H9 (cell line): ENCODE data around the gene OTUD4. TPM values are rescaled to one million over a fixed set of nuclear protein-coding genes. Genes with fewer than 3 reads are reported as not detected.
A peak's percentile ranks its signal among the peaks of the same experiment; 100 is the strongest.

Source experiments
- DNase-seq: peaks from one replicate; pipeline ENCODE4 v3.0.0-alpha.2; 2017
- H2AFZ ChIP-seq: one replicate; pipeline ENCODE4 v1.6.1; 2013; ENCODE audit warnings: mild to moderate bottlenecking, low read length, control low read depth, moderate library complexity
- H2AK5ac ChIP-seq: 2 replicates; pipeline ENCODE4 v1.6.1; 2013; ENCODE audit warnings: low read length, control low read depth, mixed read lengths; ENCODE audit not compliant: insufficient read length
- H2BK120ac ChIP-seq: one replicate; pipeline ENCODE4 v1.6.1; 2013; ENCODE audit warnings: low read depth, mild to moderate bottlenecking, low read length, control low read depth, inconsistent platforms; ENCODE audit not compliant: poor library complexity, severe bottlenecking
- H2BK12ac ChIP-seq: 2 replicates; pipeline ENCODE4 v1.6.1; 2013; ENCODE audit warnings: low read length, control low read depth, mixed read lengths, low read depth; ENCODE audit not compliant: insufficient read length
- H2BK15ac ChIP-seq: 2 replicates; pipeline ENCODE4 v1.6.1; 2013; ENCODE audit warnings: low read depth, low read length, control low read depth
- H2BK20ac ChIP-seq: one replicate; pipeline ENCODE4 v1.6.1; 2013; ENCODE audit warnings: low read depth, mild to moderate bottlenecking, low read length, control low read depth, inconsistent platforms; ENCODE audit not compliant: poor library complexity, severe bottlenecking
- H2BK5ac ChIP-seq: 2 replicates; pipeline ENCODE4 v1.6.1; 2013; ENCODE audit warnings: low read length, control low read depth, mixed read lengths; ENCODE audit not compliant: insufficient read length
- H3K14ac ChIP-seq: 2 replicates; pipeline ENCODE4 v1.6.1; 2013; ENCODE audit warnings: low read length, control low read depth; ENCODE audit not compliant: insufficient read depth
- H3K18ac ChIP-seq: 2 replicates; pipeline ENCODE4 v1.6.1; 2013; ENCODE audit warnings: low read depth, mild to moderate bottlenecking, mixed read lengths, low read length, control low read depth; ENCODE audit not compliant: insufficient read length
- H3K23ac ChIP-seq: 2 replicates; pipeline ENCODE4 v1.6.1; 2013; ENCODE audit warnings: low read length, control low read depth, mixed read lengths, low read depth; ENCODE audit not compliant: insufficient read length
- H3K23me2 ChIP-seq: 2 replicates; pipeline ENCODE4 v1.6.1; 2013; ENCODE audit warnings: low read depth, mild to moderate bottlenecking, mixed read lengths, low read length, control low read depth; ENCODE audit not compliant: insufficient read length, poor library complexity, severe bottlenecking
- H3K27ac ChIP-seq: 2 replicates; pipeline ENCODE4 v1.5.1; 2013; ENCODE audit warnings: low read length, control low read depth, mixed read lengths, low read depth; ENCODE audit not compliant: insufficient read length
- H3K27me3 ChIP-seq: 2 replicates; pipeline ENCODE4 v1.6.1; 2013; ENCODE audit warnings: low read length, control low read depth, inconsistent platforms; ENCODE audit not compliant: insufficient read depth
- H3K4ac ChIP-seq: 2 replicates; pipeline ENCODE4 v1.6.1; 2013; ENCODE audit warnings: low read depth, mild to moderate bottlenecking, control low read depth, inconsistent platforms, low read length, moderate library complexity
- H3K4me1 ChIP-seq: 2 replicates; pipeline ENCODE4 v1.6.1; 2013; ENCODE audit warnings: low read length, control low read depth, inconsistent platforms; ENCODE audit not compliant: insufficient read depth
- H3K4me2 ChIP-seq: 2 replicates; pipeline ENCODE4 v1.6.1; 2013; ENCODE audit warnings: low read length, control low read depth, mixed read lengths; ENCODE audit not compliant: insufficient read length, insufficient read depth
- H3K56ac ChIP-seq: 2 replicates; pipeline ENCODE4 v1.6.1; 2013; ENCODE audit warnings: low read depth, mild to moderate bottlenecking, mixed read lengths, low read length, control low read depth; ENCODE audit not compliant: insufficient read length
- H3K79me1 ChIP-seq: 2 replicates; pipeline ENCODE4 v1.6.1; 2013; ENCODE audit warnings: low read depth, mild to moderate bottlenecking, moderate library complexity, low read length, control low read depth, inconsistent platforms; ENCODE audit not compliant: insufficient read depth, poor library complexity, severe bottlenecking
- H3K79me2 ChIP-seq: 2 replicates; pipeline ENCODE4 v1.6.1; 2013; ENCODE audit warnings: low read length, control low read depth, inconsistent platforms; ENCODE audit not compliant: insufficient read depth
- H3K9ac ChIP-seq: 2 replicates; pipeline ENCODE4 v1.6.1; 2013; ENCODE audit warnings: low read length, control low read depth, mixed read lengths; ENCODE audit not compliant: insufficient read length; ENCODE audit errors: extremely low read depth
- H3K9me3 ChIP-seq: one replicate; pipeline ENCODE4 v1.6.1; 2013; ENCODE audit warnings: low read depth, low read length, inconsistent platforms; ENCODE audit not compliant: control insufficient read depth
- H3T11ph ChIP-seq: one replicate; pipeline ENCODE4 v1.6.1; 2013; ENCODE audit warnings: mild to moderate bottlenecking, low read length, control low read depth, inconsistent platforms
- H4K20me1 ChIP-seq: one replicate; pipeline ENCODE4 v1.6.1; 2013; ENCODE audit not compliant: control insufficient read depth, insufficient read length, insufficient read depth
- H4K5ac ChIP-seq: 2 replicates; pipeline ENCODE4 v1.6.1; 2013; ENCODE audit warnings: low read depth, mild to moderate bottlenecking, mixed read lengths, low read length, control low read depth; ENCODE audit not compliant: insufficient read length
- H4K8ac ChIP-seq: replicated peaks from 2 replicates; pipeline ENCODE4 v1.6.1; 2013; ENCODE audit warnings: low read length, control low read depth, mixed read lengths, low read depth; ENCODE audit not compliant: insufficient read length
- H4K91ac ChIP-seq: 2 replicates; pipeline ENCODE4 v1.6.1; 2013; ENCODE audit warnings: low read depth, mild to moderate bottlenecking, moderate library complexity, mixed read lengths, low read length, control low read depth; ENCODE audit not compliant: insufficient read length
- H3K27ac Mint-ChIP-seq, 3 experiments: 2 replicates in 2 of 3; 3 replicates in 1 of 3; pipeline ENCODE4 v1.8.0; 2020 to 2021; ENCODE audit warnings: mixed read lengths in 3 of 3, mild to moderate bottlenecking in 1 of 3, moderate library complexity in 1 of 3
- H3K27me3 Mint-ChIP-seq: 2 replicates; pipeline ENCODE4 v1.8.0; 2021; ENCODE audit warnings: low read depth, mild to moderate bottlenecking, moderate library complexity, mixed read lengths
- H3K36me3 Mint-ChIP-seq, 3 experiments: 2 replicates in 2 of 3; 3 replicates in 1 of 3; pipeline ENCODE4 v1.8.0; 2020 to 2021; ENCODE audit warnings: low read depth in 3 of 3, mixed read lengths in 3 of 3; ENCODE audit not compliant: insufficient read depth in 1 of 3
- H3K4me1 Mint-ChIP-seq, 2 experiments: 2 replicates each; pipeline ENCODE4 v1.8.0; 2020; ENCODE audit warnings: mixed read lengths in 2 of 2
- H3K4me3 Mint-ChIP-seq, 2 experiments: 2 replicates in 1 of 2; 3 replicates in 1 of 2; pipeline ENCODE4 v1.8.0; 2020 to 2021; ENCODE audit warnings: mild to moderate bottlenecking in 2 of 2, mixed read lengths in 2 of 2, moderate library complexity in 1 of 2
- H3K9me3 Mint-ChIP-seq, 2 experiments: 2 replicates in 1 of 2; 3 replicates in 1 of 2; pipeline ENCODE4 v1.8.0; 2020; ENCODE audit warnings: mild to moderate bottlenecking in 2 of 2, mixed read lengths in 2 of 2, moderate library complexity in 1 of 2
- CTCF ChIP-seq: fragments of 200-600 bp; sonication (generic); conservative IDR thresholded peaks from 3 replicates; pipeline ENCODE4 v1.8.0; 2021; ENCODE audit warnings: antibody characterized with exemption, mild to moderate bottlenecking
- WGBS: extraction: QIAGEN DNeasy Blood & Tissue Kit; methylation state at CpG from one replicate; pipeline ENCODE4 v1.1.7; 2013; ENCODE audit warnings: missing lambda C conversion rate, low lambda C conversion rate, mixed read lengths; ENCODE audit not compliant: insufficient read length; ENCODE audit errors: extremely low coverage; 5-methylcytosine and 5-hydroxymethylcytosine counted together
- total RNA-seq: library from RNA; stranded (reverse); gene quantifications from 2 replicates; pipeline ENCODE4 v1.2.1, GENCODE V29; 2021

Gene OTUD4
- total RNA-seq, 1 experiment from 2014 or later: 59.0 TPM

- H3K4me1 ChIP-seq: no peaks in the 10 kb centered on the region
- no peak overlapping the region for H3K4me3 Mint-ChIP-seq
- peaks cover 3% of the 10 kb centered on the region; the same call in 1 of the 2 replicates for H3K79me2 ChIP-seq
- no peak overlapping the region for H3K18ac ChIP-seq
- H3K23me2 ChIP-seq: no peaks in the 10 kb centered on the region
- no peak overlapping the region for H4K5ac ChIP-seq
- H2BK120ac ChIP-seq: no peak overlapping the region
- H2BK20ac ChIP-seq: no peak overlapping the region
- H3T11ph ChIP-seq: no peak overlapping the region
- no peak overlapping the region for H3K9ac ChIP-seq
- peaks cover 19 to 40% (median 35%) of the 10 kb centered on the region in 3 experiments; a peak in 6 of 7 replicates for H3K36me3 Mint-ChIP-seq
- no peak overlapping the region for H2BK15ac ChIP-seq
- 0 out of 4 replicates have a peak, but pooled peaks cover 0 to 3% of the 10 kb centered on the region in 2 experiments for H3K4me1 Mint-ChIP-seq
- no peak overlapping the region for H2AK5ac ChIP-seq
- H4K8ac ChIP-seq: no peak overlapping the region
- H3K23ac ChIP-seq: no peak overlapping the region
- H3K27ac ChIP-seq: no peak overlapping the region
- no peak overlapping the region for H4K91ac ChIP-seq
- no peak overlapping the region for H3K14ac ChIP-seq
- no peak for DNase-seq
- 0 out of 7 replicates have a peak overlapping the region, but pooled peaks of 1 of the 3 experiments have one; percentile 10 for H3K27ac Mint-ChIP-seq
- H3K56ac ChIP-seq: no peak overlapping the region
- no peaks in the 10 kb centered on the region for H3K9me3 ChIP-seq
- H3K4ac ChIP-seq: no peak overlapping the region
- no peaks in the 10 kb centered on the region for H3K79me1 ChIP-seq
- no peaks in the 10 kb centered on the region for H3K27me3 Mint-ChIP-seq
- no peak overlapping the region for H2AFZ ChIP-seq
- no peak overlapping the region for H2BK5ac ChIP-seq
- no peaks in the 10 kb centered on the region for H4K20me1 ChIP-seq
- H3K4me2 ChIP-seq: no peak overlapping the region
- WGBS: no CpG with 5 or more reads among the region's 1 CpG
- H3K27me3 ChIP-seq: no peaks in the 10 kb centered on the region
- no peak overlapping the region for H2BK12ac ChIP-seq
- H3K9me3 Mint-ChIP-seq: no peaks in the 10 kb centered on the region
- TF ChIP-seq CTCF: no peak
Observed at GRCh38 chr4:145083891-145084605, 96.3 kb downstream of the OTUD4 start.

Other genes with a start within 250 kb of the OTUD4 start
- gene ANAPC10, start 82.4 kb downstream of the OTUD4 start, total RNA-seq: 25.3 and 26.1 TPM in 2 replicates
- 112 TPM in 2 replicates for gene ABCE1, start 82.3 kb downstream of the OTUD4 start, total RNA-seq